GM12878 (cell line): ENCODE data around the gene AMOTL1. TPM values are rescaled to one million over a fixed set of nuclear protein-coding genes. Genes with fewer than 3 reads are reported as not detected.

Source experiments
- ATAC-seq: fragments of 200-7000 bp; cut with Tn5 transposase; 3 replicates; pipeline ENCODE4 v1.9.1; 2020; ENCODE audit warnings: mild to moderate bottlenecking, moderate library complexity
- BruUV-seq: library from RNA; stranded (reverse); fragments of 400-500 nt; replicated peaks from 2 replicates; lab custom pipeline; 2021; lab: Mats Ljungman, UMichigan
- CTCF ChIA-PET: fragments of 300-600 bp; sonication (Branson Sonifier 250); formaldehyde crosslinking; extraction: SDS; loops from one replicate; lab custom pipeline; 2021; ENCODE audit warnings: inconsistent platforms; lab: Yijun Ruan, JAX
- POLR2A ChIA-PET: fragments of 350-600 bp; formaldehyde crosslinking; extraction: SDS; loops from one replicate; lab custom pipeline; 2021; ENCODE audit warnings: inconsistent platforms; lab: Charles Lee
- RAD21 ChIA-PET: fragments of 300-600 bp; sonication (Branson Sonifier 250); formaldehyde crosslinking; loops from one replicate; lab custom pipeline; 2023; ENCODE audit warnings: antibody characterized with exemption; ENCODE audit not compliant: unreplicated experiment; lab: Charles Lee
- SMC1A ChIA-PET: fragments of 300-600 bp; sonication (Branson Sonifier 250); formaldehyde crosslinking; loops from one replicate; lab custom pipeline; 2023; ENCODE audit not compliant: unreplicated experiment, uncharacterized antibody; lab: Charles Lee
- DNase-seq: peaks from one replicate; pipeline ENCODE4 v3.0.0-alpha.2; 2011; ENCODE audit warnings: low read depth, low spot score
- FAIRE-seq: peaks from 3 replicates; lab custom pipeline; 2011; peaks lifted over from hg19 to GRCh38; lab: Jason Lieb, UNC
- H2AFZ ChIP-seq: 2 replicates; pipeline ENCODE4 v1.6.0; 2011; ENCODE audit warnings: low read depth, low read length, control low read depth; ENCODE audit not compliant: control insufficient read depth
- H3K27ac ChIP-seq: 2 replicates; pipeline ENCODE4 v1.5.1; 2011; ENCODE audit warnings: control low read depth; ENCODE audit not compliant: control insufficient read depth, insufficient read depth
- H3K27me3 ChIP-seq, 2 experiments: replicated peaks in 1 of 2; 2 replicates each; pipeline versions ENCODE4 v1.6.0 to v1.6.1; 2011; ENCODE audit warnings: low read length in 1 of 2; ENCODE audit not compliant: control insufficient read depth in 2 of 2, insufficient read depth in 2 of 2
- H3K36me3 ChIP-seq, 2 experiments: 2 replicates each; pipeline ENCODE4 v1.5.1; 2011; ENCODE audit warnings: low read length in 1 of 2; ENCODE audit not compliant: control insufficient read depth in 2 of 2, insufficient read depth in 2 of 2
- H3K4me1 ChIP-seq: 2 replicates; pipeline ENCODE4 v1.6.1; 2011; ENCODE audit warnings: mild to moderate bottlenecking, low read length, moderate library complexity, mixed read lengths; ENCODE audit not compliant: control insufficient read depth, insufficient read depth
- H3K4me2 ChIP-seq: 2 replicates; pipeline ENCODE4 v1.6.0; 2011; ENCODE audit warnings: control low read depth; ENCODE audit not compliant: control insufficient read depth, insufficient read depth
- H3K4me3 ChIP-seq: fragments of 200-600 bp; sonication (generic); 2 replicates; pipeline ENCODE4 v1.5.1; 2016
- H3K79me2 ChIP-seq: 2 replicates; pipeline ENCODE4 v1.6.0; 2011; ENCODE audit warnings: low read length; ENCODE audit not compliant: control insufficient read depth, insufficient read depth
- H3K9ac ChIP-seq: 2 replicates; pipeline ENCODE4 v1.8.0; 2011; ENCODE audit warnings: low read length, control low read depth, mixed read lengths; ENCODE audit not compliant: control insufficient read depth, insufficient read depth
- H3K9me3 ChIP-seq: replicated peaks from 3 replicates; pipeline ENCODE4 v1.5.1; 2011; ENCODE audit warnings: mild to moderate bottlenecking, low read length; ENCODE audit not compliant: control insufficient read depth, insufficient read depth
- H4K20me1 ChIP-seq: 2 replicates; pipeline ENCODE4 v1.6.0; 2011; ENCODE audit not compliant: control insufficient read depth, insufficient read depth
- CBX3 ChIP-seq: fragments of 200-600 bp; sonication (generic); IDR thresholded peaks from 2 replicates; pipeline ENCODE4 v1.6.1; 2016; ENCODE audit warnings: low read depth, borderline replicate concordance
- IKZF2 ChIP-seq, 2 experiments: fragments of 450-650 bp; IDR thresholded peaks; 2 replicates each; pipeline ENCODE4 v1.6.1; 2017; ENCODE audit warnings: mild to moderate bottlenecking in 2 of 2, moderate library complexity in 2 of 2
- NR2C2 ChIP-seq: IDR thresholded peaks from 2 replicates; pipeline ENCODE4 v1.6.1; 2011; ENCODE audit warnings: borderline replicate concordance, low read depth; ENCODE audit not compliant: control insufficient read depth, insufficient read length
- NR2F1 ChIP-seq: fragments of 450-650 bp; conservative IDR thresholded peaks from 2 replicates; pipeline ENCODE4 v1.6.1; 2017; ENCODE audit warnings: mild to moderate bottlenecking
- RAD51 ChIP-seq: fragments of 450-650 bp; IDR thresholded peaks from 2 replicates; pipeline ENCODE4 v1.6.1; 2016; ENCODE audit warnings: moderate library complexity, mild to moderate bottlenecking, inconsistent platforms
- RELA ChIP-seq: fragments of 450-650 bp; IDR thresholded peaks from 2 replicates; pipeline ENCODE4 v1.8.0; 2014; ENCODE audit warnings: borderline replicate concordance; ENCODE audit not compliant: partially characterized antibody
- TCF3 ChIP-seq: IDR thresholded peaks from 2 replicates; pipeline ENCODE4 v1.6.1; 2012; ENCODE audit warnings: low read depth, mild to moderate bottlenecking, low read length, borderline replicate concordance; ENCODE audit not compliant: insufficient read depth
- YY1 ChIP-seq: IDR thresholded peaks from 2 replicates; pipeline ENCODE4 v1.6.1; 2011; ENCODE audit warnings: low read depth, mild to moderate bottlenecking, low read length
- WGBS: methylation state at CpG from one replicate; pipeline ENCODE4 v1.1.6; 2016; ENCODE audit warnings: low lambda C conversion rate; ENCODE audit not compliant: insufficient replicate concordance, insufficient coverage; ENCODE audit errors: missing lambda C conversion rate; 5-methylcytosine and 5-hydroxymethylcytosine counted together
- in situ Hi-C: fragments of 300-500 bp; cut with MboI; formaldehyde crosslinking; loops from 9 replicates; pipeline ENCODE4 v1.14.3; 2018; ENCODE audit warnings: mixed read lengths
- intact Hi-C: fragments of 100-400 bp; cut with micrococcal nuclease; formaldehyde crosslinking; loops from one replicate; pipeline ENCODE4 v1.14.2; 2022; ENCODE audit not compliant: unreplicated experiment
- polyA plus RNA-seq, 11 experiments: library from polyadenylated mRNA; depleted of rRNA in 4 of 11; unstranded in 6 of 11; stranded (reverse) in 5 of 11; fragments of >200 nt; fragmentation: Nextera tagmentation in 4 of 11; fragmentation: Illumina TruSeq in 1 of 11; extraction: Ambion mirVana in 4 of 11; extraction: Trizol in 1 of 11; gene quantifications; 1 replicate in 1 of 11; 2 replicates in 10 of 11; pipeline versions ENCODE4 v1.2.1 to v1.2.3, GENCODE V29; 2011 to 2016; ENCODE audit warnings: inconsistent platforms in 2 of 11, missing spikeins in 2 of 11, low read depth in 1 of 11
- total RNA-seq, 4 experiments: library from RNA; depleted of rRNA in 3 of 4; stranded (reverse); fragments of >200 nt in 3 of 4; fragmentation: Illumina TruSeq in 1 of 4; extraction: Trizol in 1 of 4; gene quantifications; 2 replicates each; pipeline versions ENCODE4 v1.2.1 to v1.2.3, GENCODE V29; 2013 to 2021
- TF ChIP-seq, protein P1 (sequence below): fragments of 450-650 bp; IDR thresholded peaks from 2 replicates; pipeline ENCODE4 v1.6.1; 2018; ENCODE audit warnings: mild to moderate bottlenecking, low read depth, moderate library complexity; ENCODE audit not compliant: partially characterized antibody
- TF ChIP-seq, protein P2 (sequence below): fragments of 450-650 bp; IDR thresholded peaks from 2 replicates; pipeline ENCODE4 v1.6.1; 2017; ENCODE audit warnings: mild to moderate bottlenecking, moderate library complexity

The AMOTL1 gene
- total and polyA plus RNA-seq, 10 of the 15 experiments (the other 5 are each of a cell fraction or from before 2014, with no cell fraction given): under 0.01 to 0.41 (median 0.01) TPM; not detected in 7

DNA sequence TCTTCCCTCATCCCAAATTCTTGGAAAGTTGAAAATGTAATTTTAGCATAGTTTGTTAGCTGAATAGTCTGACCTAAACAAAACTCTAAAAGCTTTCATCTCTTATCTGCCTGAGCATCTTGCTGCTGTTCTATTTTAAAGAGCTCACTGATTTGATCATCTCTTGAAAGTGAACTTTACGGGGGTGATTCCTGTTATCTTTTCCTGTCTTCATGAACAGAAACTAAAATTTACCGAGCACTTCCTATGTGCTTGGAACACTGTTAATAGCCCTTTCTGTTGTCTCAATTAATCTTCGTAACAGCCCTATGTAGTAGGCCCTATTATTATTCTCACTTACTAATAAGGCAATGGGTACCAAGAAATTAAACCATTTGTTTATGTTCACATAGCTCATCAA, 12.3 kb downstream of the AMOTL1 start:
- H3K4me2 ChIP-seq: no peak overlapping the region

More for the DNA sequence above, 12.3 kb downstream of the AMOTL1 start:
- RAD21 ChIA-PET: interaction anchor here (1.0 kb wide), 1 partner anchor 97 kb away, joined by 4 read pairs; no protein-coding TSS in a partner anchor
- DNase-seq: no peak
- Histone ChIP-seq H3K79me2 (no peaks in the 10 kb centered on the region), H3K4me1 (no peaks in the 10 kb centered on the region), H4K20me1 (no peaks in the 10 kb centered on the region), H3K4me3 (no peak overlapping the region), H3K9me3 (no peaks in the 10 kb centered on the region), H3K27ac (no peak overlapping the region), H3K9ac (no peak overlapping the region), H3K36me3 (no peaks in the 10 kb centered on the region), H2AFZ (no peak overlapping the region), H3K27me3 (no peaks in the 10 kb centered on the region; a peak in 1 of 4 replicates)
- SMC1A ChIA-PET: interaction anchor here (0.7 kb wide), 1 partner anchor 13 kb away, joined by 3 read pairs; no protein-coding TSS in a partner anchor
- WGBS: 0% methylated on average over 3 of the region's 3 CpGs
- CTCF ChIA-PET: interaction anchor here (0.6 to 1.4 kb wide), 3 partner anchors 24 to 358 kb away, joined by 3 to 4 read pairs (median 3); no protein-coding TSS in a partner anchor
- FAIRE-seq: no peak
- in situ Hi-C loops (no loop called here), intact Hi-C loops (no loop called here)
- no TSS peak for BruUV-seq
- no peak for TF ChIP-seq YY1
- TF ChIP-seq IKZF2 (IDR thresholded peaks at IDR 0.05): no peak
- no peak for TF ChIP-seq NR2F1
- TF ChIP-seq RAD51: no peak
- TF ChIP-seq RELA: no peak
- TF ChIP-seq NR2C2: no peak
- TF ChIP-seq, protein P1, sequence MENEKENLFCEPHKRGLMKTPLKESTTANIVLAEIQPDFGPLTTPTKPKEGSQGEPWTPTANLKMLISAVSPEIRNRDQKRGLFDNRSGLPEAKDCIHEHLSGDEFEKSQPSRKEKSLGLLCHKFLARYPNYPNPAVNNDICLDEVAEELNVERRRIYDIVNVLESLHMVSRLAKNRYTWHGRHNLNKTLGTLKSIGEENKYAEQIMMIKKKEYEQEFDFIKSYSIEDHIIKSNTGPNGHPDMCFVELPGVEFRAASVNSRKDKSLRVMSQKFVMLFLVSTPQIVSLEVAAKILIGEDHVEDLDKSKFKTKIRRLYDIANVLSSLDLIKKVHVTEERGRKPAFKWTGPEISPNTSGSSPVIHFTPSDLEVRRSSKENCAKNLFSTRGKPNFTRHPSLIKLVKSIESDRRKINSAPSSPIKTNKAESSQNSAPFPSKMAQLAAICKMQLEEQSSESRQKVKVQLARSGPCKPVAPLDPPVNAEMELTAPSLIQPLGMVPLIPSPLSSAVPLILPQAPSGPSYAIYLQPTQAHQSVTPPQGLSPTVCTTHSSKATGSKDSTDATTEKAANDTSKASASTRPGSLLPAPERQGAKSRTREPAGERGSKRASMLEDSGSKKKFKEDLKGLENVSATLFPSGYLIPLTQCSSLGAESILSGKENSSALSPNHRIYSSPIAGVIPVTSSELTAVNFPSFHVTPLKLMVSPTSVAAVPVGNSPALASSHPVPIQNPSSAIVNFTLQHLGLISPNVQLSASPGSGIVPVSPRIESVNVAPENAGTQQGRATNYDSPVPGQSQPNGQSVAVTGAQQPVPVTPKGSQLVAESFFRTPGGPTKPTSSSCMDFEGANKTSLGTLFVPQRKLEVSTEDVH: no peak
- TF ChIP-seq, protein P2, sequence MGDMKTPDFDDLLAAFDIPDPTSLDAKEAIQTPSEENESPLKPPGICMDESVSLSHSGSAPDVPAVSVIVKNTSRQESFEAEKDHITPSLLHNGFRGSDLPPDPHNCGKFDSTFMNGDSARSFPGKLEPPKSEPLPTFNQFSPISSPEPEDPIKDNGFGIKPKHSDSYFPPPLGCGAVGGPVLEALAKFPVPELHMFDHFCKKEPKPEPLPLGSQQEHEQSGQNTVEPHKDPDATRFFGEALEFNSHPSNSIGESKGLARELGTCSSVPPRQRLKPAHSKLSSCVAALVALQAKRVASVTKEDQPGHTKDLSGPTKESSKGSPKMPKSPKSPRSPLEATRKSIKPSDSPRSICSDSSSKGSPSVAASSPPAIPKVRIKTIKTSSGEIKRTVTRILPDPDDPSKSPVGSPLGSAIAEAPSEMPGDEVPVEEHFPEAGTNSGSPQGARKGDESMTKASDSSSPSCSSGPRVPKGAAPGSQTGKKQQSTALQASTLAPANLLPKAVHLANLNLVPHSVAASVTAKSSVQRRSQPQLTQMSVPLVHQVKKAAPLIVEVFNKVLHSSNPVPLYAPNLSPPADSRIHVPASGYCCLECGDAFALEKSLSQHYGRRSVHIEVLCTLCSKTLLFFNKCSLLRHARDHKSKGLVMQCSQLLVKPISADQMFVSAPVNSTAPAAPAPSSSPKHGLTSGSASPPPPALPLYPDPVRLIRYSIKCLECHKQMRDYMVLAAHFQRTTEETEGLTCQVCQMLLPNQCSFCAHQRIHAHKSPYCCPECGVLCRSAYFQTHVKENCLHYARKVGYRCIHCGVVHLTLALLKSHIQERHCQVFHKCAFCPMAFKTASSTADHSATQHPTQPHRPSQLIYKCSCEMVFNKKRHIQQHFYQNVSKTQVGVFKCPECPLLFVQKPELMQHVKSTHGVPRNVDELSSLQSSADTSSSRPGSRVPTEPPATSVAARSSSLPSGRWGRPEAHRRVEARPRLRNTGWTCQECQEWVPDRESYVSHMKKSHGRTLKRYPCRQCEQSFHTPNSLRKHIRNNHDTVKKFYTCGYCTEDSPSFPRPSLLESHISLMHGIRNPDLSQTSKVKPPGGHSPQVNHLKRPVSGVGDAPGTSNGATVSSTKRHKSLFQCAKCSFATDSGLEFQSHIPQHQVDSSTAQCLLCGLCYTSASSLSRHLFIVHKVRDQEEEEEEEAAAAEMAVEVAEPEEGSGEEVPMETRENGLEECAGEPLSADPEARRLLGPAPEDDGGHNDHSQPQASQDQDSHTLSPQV: no peak
- no peak for TF ChIP-seq CBX3
- TF ChIP-seq TCF3: no peak
- no peak for ATAC-seq
- POLR2A ChIA-PET: no interaction called here
